Measurements from ENCODE around the gene PCSK7. TPM values are rescaled to one million over a fixed set of nuclear protein-coding genes. Genes with fewer than 3 reads are reported as not detected.

PCSK7 gene
- total RNA-seq, 6 donors from 2014 or later, result 45.0 to 138 (median 63.8) TPM

GRCh38 chr11:117204283-117205080, 27.4 kb downstream of the PCSK7 start:
- TF ChIP-seq POLR2A (IDR thresholded peaks at IDR 0.05) (no peak), CTCF (IDR thresholded peaks at IDR 0.05) (no peak), POLR2AphosphoS5 (IDR thresholded peaks at IDR 0.05) (no peak), EP300 (IDR thresholded peaks at IDR 0.05) (no peak)
- Histone ChIP-seq H3K27me3 (no peaks in the 10 kb centered on the region), H3K36me3 (peaks cover 0 to 38% (median 19%) of the 10 kb centered on the region in 4 donors), H3K9me3 (no peaks in the 10 kb centered on the region), H3K4me3 (no peak overlapping the region), H3K4me1 (peaks cover 1 to 12% (median 7%) of the 10 kb centered on the region in 4 donors), H3K27ac (peak overlapping the region in 3 of 4 donors; percentile 18 to 35 (median 26))
- WGBS, 2 donors, result 81 to 89% methylated on average over 17 of the region's 17 CpGs
- ATAC-seq (ENCODE audit: low FRiP score in 2 of 2) (no peak), DNase-seq (peak in 1 of 2 donors; percentile 61)

- peak overlapping the region in 2 of 4 donors; percentile 2 to 44 for H3K4me3 ChIP-seq
- TF ChIP-seq POLR2A (IDR thresholded peaks at IDR 0.05), result no peak
- peaks cover 0 to 36% (median 21%) of the 10 kb centered on the region in 4 donors for H3K36me3 ChIP-seq
- no peaks in the 10 kb centered on the region for H3K27me3 ChIP-seq
- peak overlapping the region in 3 of 4 donors; percentile 34 to 81 (median 70) for H3K27ac ChIP-seq
- H3K4me1 ChIP-seq, result peaks cover 6 to 26% (median 17%) of the 10 kb centered on the region in 4 donors
- peak in 1 of 2 donors; percentile 50 for DNase-seq
- no peak for ATAC-seq (ENCODE audit: low FRiP score in 2 of 2)
- 95 to 100% methylated on average over 6 to 8 of the region's 10 CpGs for WGBS, 2 donors
- H3K9me3 ChIP-seq, result no peaks in the 10 kb centered on the region
These were observed 28.8 kb downstream of the PCSK7 start for GRCh38 chr11:117203069-117203407.

- WGBS, 2 donors, result 85 to 91% methylated on average over 5 to 6 of the region's 7 CpGs
- Histone ChIP-seq H3K4me1 (peaks cover 7 to 30% (median 19%) of the 10 kb centered on the region in 4 donors), H3K4me3 (peak overlapping the region in 3 of 4 donors; percentile 14 to 44 (median 40)), H3K36me3 (peaks cover 0 to 36% (median 21%) of the 10 kb centered on the region in 4 donors), H3K27me3 (no peaks in the 10 kb centered on the region), H3K9me3 (no peaks in the 10 kb centered on the region), H3K27ac (peak overlapping the region in 3 of 4 donors; percentile 68 to 81 (median 70))
- DNase-seq (no peak), ATAC-seq (ENCODE audit: low FRiP score in 2 of 2) (no peak)
- TF ChIP-seq POLR2A (IDR thresholded peaks at IDR 0.05), result no peak
- TF ChIP-seq POLR2AphosphoS5 (IDR thresholded peaks at IDR 0.05), result no peak
- no peak for TF ChIP-seq EP300 (IDR thresholded peaks at IDR 0.05)
- no peak for TF ChIP-seq CTCF (IDR thresholded peaks at IDR 0.05)
These were observed 29.3 kb downstream of the PCSK7 start for GRCh38 chr11:117202386-117203068.

- Histone ChIP-seq H3K4me3 (peak overlapping the region; percentile 7 to 44 (median 40)), H3K9me3 (no peaks in the 10 kb centered on the region), H3K4me1 (peaks cover 7 to 30% (median 19%) of the 10 kb centered on the region in 4 donors), H3K36me3 (peaks cover 0 to 37% (median 21%) of the 10 kb centered on the region in 4 donors), H3K27ac (peak overlapping the region; percentile 45 to 81 (median 69)), H3K27me3 (no peaks in the 10 kb centered on the region)
- peak in 1 of 2 donors; percentile 58 for DNase-seq
- WGBS, 2 donors, result 47 to 81% methylated on average over 14 of the region's 14 CpGs
- ATAC-seq (ENCODE audit: low FRiP score in 2 of 2), result no peak
- TF ChIP-seq POLR2A (IDR thresholded peaks at IDR 0.05) (no peak), EP300 (IDR thresholded peaks at IDR 0.05) (no peak), POLR2AphosphoS5 (IDR thresholded peaks at IDR 0.05) (no peak), CTCF (IDR thresholded peaks at IDR 0.05) (no peak)
These were observed 30.1 kb downstream of the PCSK7 start for GRCh38 chr11:117201658-117202305.
